Activated CD4-positive, alpha-beta T cell treated with anti-CD3 and anti-CD28 coated beads for 24 hours (primary cell): ENCODE data around the gene IDH3G.

Source experiments
- DNase-seq, 2 donors: peaks; one replicate each; pipeline ENCODE4 v3.0.0-alpha.2; 2020; ENCODE audit warnings: low read depth in 2 of 2

The IDH3G gene

GRCh38 chrX:153816831-153817690 lies 22.9 kb upstream of the IDH3G start:
- no peak for DNase-seq

- no peak for DNase-seq
Observed at GRCh38 chrX:153814591-153815315, 20.6 kb upstream of the IDH3G start.

DNA sequence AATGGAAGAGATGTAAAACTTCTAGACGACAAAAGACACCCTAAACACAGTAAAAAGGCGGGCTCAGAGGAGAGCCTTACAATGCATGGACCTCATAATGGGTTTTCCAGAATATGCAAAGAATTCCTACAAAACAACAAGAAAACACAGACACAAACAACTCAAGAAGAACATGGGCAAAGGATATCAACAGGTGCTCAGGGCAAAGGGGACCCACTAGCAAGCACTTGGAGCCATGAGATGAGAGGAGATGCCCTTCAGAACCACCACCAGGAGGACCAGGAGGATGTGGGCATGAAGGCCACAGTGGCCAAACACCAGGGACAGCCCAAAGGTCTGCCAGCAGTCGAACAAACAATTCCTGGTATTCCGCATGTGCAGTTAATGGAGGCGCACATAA lies 19.0 kb upstream of the IDH3G start:
- DNase-seq, result no peak

- no peak for DNase-seq
Observed at GRCh38 chrX:153812220-153812619, 18.0 kb upstream of the IDH3G start.

DNA sequence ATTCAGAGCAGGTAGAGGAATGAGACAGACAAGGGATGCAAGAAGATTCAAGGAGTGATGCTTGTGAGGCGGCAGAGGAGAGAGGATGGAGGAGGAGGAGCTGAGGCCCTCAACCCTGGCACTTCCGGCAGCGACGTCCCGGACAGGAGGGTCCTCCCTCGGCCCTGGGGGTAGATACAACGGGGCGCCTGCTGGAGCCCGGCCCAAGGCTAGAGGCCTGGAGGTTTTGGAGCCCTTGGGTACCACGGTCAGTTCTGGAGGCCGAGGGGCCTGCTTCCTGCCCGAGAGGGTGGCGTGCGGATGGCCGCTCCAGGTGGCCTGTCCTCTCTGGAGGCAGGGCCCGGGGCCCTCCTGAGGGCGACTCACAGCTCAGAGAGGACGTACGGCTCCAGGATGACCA lies 13.8 kb upstream of the IDH3G start:
- DNase-seq, result no peak

DNA sequence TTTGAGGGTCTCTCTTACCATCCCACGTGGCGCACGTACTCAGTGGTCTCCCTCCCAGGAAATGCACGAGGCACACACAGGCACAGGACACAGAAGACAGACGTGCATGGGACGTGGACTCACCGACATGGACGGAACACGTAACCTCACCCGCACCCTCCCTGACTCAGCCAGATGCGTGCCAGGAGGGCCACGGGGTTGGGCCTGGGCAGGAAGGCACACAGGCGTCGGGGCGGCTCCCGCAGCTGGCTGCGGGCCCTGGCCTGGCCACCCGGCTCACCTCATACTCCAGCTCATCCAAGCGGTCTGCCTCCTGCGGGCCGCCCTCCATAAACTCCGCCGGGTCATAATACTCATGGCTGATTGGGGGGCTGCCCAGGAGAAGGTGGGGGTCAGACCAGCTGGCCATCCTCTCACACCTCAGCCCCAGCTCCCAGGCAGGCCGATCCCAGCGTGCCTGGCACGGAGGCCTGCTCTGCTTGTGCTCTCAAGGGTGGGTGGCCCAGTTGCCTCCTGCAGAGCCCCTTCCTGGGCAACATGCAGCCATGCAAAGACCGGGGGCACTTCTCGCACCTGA lies 12.9 kb upstream of the IDH3G start:
- DNase-seq, result no peak

- no peak for DNase-seq
Observed at GRCh38 chrX:153805436-153805835, 11.3 kb upstream of the IDH3G start.

DNA sequence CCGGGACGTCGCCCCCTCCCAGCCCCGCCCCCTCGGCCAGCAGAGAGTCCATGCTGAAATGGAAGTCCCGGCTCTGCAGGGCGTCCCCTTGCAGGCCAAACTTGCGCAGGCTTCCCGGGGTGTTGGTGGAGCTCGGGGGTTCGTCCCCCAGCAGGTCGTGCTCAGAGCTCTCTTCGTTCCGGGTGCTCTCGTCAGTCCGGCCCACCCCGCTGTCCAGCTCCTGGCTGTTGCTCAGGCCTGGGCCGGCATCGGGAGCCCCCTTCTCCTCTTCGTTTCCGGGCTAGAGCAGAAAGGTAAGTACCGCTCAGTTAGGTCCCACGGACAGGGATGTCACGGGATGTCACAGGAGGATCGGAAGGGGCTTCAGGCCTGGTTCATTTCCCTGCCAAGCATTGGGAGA lies 10.4 kb upstream of the IDH3G start:
- no peak for DNase-seq

DNA sequence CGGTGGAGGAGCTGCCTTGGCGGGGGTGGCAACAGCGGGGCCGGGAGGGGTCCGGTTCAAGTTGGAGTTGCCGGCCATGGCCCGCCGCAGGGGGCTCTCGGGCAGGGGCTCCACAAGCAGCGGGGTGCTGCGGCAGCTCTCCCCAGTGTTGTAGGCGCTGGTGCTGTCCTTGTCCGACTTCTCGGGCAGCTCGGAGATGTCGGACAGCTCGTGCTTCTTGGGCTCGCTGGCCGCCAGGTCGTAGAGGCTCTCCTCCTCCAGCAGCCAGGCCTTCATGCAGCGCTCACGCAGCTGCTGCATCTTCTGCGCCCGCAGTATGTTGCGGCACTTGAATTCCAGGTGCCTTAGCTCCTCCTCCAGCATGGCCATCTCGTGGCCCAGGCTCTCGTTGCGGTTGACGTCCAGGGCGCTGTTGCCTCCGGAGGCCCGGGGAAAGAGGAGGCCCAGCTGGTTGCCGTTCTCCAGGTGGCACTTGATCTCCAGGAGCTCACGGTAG lies 10.0 kb upstream of the IDH3G start:
- no peak for DNase-seq

- no peak for DNase-seq
Observed at GRCh38 chrX:153803211-153804099, 9.3 kb upstream of the IDH3G start.

DNA sequence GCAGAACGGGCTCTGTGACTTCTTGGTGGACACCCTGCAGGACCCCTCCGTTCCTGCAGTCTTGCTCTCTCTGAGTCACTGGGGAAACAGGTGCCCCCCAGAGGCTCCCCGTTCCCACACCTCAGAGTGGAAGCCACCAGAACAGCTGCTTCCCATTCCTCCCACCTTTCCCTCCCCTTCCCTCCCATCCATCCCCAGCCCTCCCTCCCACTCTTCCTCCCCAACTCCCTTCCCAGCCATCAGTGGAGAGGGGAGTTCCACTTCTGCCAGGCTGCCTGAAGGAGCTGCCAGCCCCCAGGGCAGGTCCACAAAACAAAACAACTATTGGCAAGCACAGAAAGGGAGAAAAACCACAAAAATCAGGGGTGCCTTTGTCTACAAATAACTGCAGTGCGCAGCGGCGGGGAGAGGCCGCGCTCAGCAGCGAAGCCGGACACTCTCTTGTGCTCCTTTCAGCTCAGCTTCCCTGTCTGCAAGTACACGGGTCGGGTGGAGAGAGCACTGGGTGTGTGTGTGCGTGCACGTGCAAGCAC lies 8.4 kb upstream of the IDH3G start:
- DNase-seq, result no peak

- DNase-seq, result no peak
Observed at GRCh38 chrX:153801669-153802068, 7.5 kb upstream of the IDH3G start.

DNA sequence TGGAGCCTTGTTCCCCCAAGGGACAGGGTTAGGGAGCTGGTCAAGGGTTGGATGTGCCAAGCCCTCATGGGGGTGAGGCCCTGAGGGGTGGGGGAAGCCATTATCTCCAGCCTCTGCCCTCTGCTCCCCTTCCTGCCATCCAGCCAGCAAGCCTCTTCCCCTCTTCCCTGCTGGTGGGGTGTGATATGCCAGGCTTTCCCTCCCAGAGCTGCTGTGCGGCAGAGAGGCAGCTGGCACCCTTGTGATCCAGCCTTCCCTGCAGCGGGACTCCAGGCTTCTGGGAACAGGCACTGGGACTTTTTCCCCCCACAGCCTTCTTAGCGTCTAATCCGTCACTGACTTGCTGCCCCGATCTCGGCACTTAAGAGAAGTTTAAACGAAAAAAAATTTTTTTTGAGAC lies 6.6 kb upstream of the IDH3G start:
- DNase-seq, result no peak

GRCh38 chrX:153800177-153800722 lies 6.1 kb upstream of the IDH3G start:
- no peak for DNase-seq

- no peak for DNase-seq
Observed at GRCh38 chrX:153799326-153799725, 5.2 kb upstream of the IDH3G start.

DNA sequence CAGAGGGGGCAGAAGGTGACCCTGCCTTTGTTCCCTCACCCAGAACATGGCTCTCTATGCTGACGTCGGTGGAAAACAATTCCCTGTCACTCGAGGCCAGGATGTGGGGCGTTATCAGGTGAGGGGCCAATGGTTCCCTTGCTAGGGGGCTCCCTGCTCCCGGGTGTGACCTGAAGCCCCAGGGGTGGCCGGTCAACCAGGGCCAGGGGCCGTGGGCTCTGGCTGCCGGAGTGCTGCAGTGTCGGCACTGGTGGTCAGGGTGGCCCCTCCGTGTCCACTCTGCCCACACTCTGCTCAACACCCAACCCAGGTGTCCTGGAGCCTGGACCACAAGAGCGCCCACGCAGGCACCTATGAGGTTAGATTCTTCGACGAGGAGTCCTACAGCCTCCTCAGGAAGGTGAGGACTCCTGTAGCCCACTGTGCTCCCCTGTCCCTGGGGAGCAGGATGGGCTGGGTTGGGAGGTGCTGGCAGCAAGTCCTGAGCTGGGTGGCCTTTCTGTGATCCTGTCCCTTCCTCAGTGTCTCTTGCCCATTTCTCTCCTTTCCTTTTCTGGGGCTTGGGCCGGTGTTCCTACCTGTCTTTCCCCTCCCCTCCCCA lies 3.3 kb upstream of the IDH3G start:
- no peak for DNase-seq

DNA sequence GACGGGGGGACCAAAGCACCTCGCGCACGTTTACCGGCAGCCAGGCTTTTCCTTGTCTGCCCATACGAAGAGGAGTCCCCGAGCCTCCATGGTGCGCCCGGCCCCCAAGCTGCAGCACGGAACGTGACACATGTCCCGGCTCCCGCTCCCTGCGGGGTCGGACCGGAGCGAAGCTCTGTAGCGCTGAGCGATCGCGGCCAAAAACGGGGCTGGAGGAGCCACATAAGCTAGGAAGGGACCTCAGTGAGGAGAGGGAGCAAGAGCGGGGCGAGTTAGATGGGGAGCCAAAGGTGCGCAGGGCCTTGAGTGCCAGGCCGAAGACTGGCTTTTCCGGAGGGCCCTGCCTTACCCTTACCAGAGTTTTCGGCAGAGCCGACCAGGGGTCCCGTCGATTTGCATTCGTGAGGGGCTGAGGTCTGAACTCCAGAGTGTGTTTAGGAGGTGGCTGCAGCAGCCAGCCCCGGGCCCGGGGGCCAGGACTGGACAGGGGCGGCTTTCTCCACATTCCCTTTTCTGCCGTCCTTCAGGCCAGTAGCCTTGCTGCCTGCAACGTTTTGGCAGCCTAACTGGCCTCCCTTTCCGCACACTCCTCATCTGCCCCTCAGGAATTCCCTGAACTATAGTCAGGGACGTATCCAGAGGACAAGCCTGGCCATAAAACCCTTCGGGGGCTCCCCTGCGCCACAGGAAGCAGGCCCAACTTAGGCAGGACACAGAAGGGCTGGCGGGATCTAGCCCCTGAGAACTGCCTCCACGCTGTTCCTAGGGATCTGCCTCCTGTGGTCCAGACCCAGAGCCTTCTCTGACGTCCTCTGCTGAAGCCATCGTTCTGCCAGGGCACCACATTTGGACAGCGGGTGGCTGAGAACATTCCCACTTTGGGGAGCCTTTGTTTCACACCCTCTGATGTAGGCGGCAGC lies 982 bp upstream of the IDH3G start:
- no peak for DNase-seq

DNA sequence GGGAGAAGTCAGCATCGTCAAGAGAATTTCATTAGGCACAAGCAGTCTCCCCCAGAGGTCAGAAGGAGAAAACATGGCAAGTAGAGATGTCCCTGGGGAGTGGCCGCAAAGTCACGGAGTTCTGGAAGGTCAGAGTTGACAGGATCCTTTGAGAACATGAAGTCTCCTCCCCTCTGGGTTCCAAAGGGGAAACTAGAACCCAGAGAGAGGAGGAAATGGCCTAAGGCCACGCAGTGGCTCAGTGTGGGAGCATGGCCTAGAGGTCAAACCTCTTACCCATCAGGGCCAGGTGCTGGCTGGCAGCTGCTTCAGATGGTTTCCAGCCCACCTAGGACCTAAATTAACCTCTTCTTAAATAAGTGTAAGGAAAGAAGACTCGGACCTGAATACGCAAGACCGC lies 884 bp downstream of the IDH3G start:
- DNase-seq, result no peak

GRCh38 chrX:153792368-153792767 lies 1.8 kb downstream of the IDH3G start:
- no peak for DNase-seq
